Heart left ventricle (tissue), 13 donors: ENCODE results near the gene KHK.
"Not testable (repeated sequence)": the region's sequence is repeated elsewhere in the genome, so short reads cannot be mapped to it uniquely, and the experiment has no call there.

ENCODE experiments used
- POLR2A ChIP-seq, 2 donors: fragments of 450-650 bp; IDR thresholded peaks; one replicate each; pipeline ENCODE4 v1.6.1; 2017; ENCODE audit warnings: antibody characterized with exemption in 2 of 2, mild to moderate bottlenecking in 2 of 2, moderate library complexity in 2 of 2
- TF ChIP-seq, protein P1 (sequence below), 12 donors: fragments of 200-600 bp; sonication (generic) in 4 of 12; IDR thresholded peaks; one replicate each; pipeline versions ENCODE4 v1.5.0 to v1.8.0; 2018 to 2022; ENCODE audit warnings: antibody characterized with exemption in 12 of 12, mild to moderate bottlenecking in 5 of 12
- donor health status: ischemic (EF 13 %, LVEDD 7.1; RV severe dilation, severe dysfunction).
- donor health status: DM: no; HTN: yes; CAD: no.
- donor health status: DM: no; HTN: no; CAD: no.
- donor health status: ischemic (EF 25% LVEDD 6.9; RV normal size, moderate dysfunction).
- donor health status: ischemic (EF 25% LVEDD 5.7; RV mildly dilated, moderate dysfunction).
- donor health status: ischemic (EF 35%, LVEDD 5.7; RV mildly dilated, moderate dysfunction).
- donor health status: nonischemic (EF 11% LVEDD 7.7; RV severe dilation, severe dysfunction).
- donor health status: DM: yes; HTN: yes; CAD: no.
- donor health status: PGD.
- donor health status: ischemic (EF 29% LVEDD 5.4; RV normal size, mild dysfunction).
- donor health status: nonischemic (EF 23%, LVEDD 6.1; RV moderate dilation, normal function).

DNA sequence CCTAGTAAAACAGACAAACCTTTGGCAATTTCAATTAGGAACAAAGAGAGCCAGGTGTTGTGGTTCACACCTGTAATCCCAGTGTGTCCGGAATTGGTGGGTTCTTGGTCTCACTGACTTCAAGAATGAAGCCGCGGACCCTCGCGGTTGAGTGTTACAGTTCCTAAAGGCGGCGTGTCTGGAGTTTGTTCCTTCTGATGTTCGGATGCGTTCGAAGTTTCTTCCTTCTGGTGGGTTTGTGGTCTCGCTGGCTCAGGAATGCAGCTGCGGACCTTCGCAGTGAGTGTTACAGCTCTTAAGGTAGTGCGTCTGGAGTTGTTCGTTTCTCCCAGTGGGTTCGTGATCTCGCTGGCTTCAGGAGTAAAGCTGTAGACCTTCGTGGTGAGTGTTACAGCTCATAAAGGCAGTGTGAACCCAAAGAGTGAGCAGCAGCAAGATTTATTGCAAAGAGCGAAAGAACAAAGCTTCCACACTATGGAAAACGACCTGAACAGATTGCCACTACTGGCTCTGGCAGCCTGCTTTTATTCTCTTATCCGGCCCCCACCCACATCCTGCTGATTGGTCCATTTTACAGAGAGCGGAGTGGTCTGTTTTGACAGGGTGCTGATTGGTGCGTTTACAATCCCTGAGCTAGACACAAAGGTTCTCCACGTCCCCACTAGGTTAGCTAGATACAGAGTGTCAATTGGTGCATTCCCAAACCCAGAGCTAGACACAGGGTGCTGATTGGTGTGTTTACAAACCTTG is 24.2 kb downstream of the KHK start:
- TF ChIP-seq, protein P1, sequence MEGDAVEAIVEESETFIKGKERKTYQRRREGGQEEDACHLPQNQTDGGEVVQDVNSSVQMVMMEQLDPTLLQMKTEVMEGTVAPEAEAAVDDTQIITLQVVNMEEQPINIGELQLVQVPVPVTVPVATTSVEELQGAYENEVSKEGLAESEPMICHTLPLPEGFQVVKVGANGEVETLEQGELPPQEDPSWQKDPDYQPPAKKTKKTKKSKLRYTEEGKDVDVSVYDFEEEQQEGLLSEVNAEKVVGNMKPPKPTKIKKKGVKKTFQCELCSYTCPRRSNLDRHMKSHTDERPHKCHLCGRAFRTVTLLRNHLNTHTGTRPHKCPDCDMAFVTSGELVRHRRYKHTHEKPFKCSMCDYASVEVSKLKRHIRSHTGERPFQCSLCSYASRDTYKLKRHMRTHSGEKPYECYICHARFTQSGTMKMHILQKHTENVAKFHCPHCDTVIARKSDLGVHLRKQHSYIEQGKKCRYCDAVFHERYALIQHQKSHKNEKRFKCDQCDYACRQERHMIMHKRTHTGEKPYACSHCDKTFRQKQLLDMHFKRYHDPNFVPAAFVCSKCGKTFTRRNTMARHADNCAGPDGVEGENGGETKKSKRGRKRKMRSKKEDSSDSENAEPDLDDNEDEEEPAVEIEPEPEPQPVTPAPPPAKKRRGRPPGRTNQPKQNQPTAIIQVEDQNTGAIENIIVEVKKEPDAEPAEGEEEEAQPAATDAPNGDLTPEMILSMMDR (IDR thresholded peaks at IDR 0.05): not testable (repeated sequence)
- not testable (repeated sequence) for TF ChIP-seq POLR2A (IDR thresholded peaks at IDR 0.05)
